CD14-positive monocyte (primary cell): ENCODE data around the gene TTC32. TPM values are rescaled to one million over a fixed set of nuclear protein-coding genes. Genes with fewer than 3 reads are reported as not detected.

ENCODE experiments used
- DNase-seq, 3 donors: peaks; one replicate each; pipeline ENCODE4 v3.0.0-alpha.2; 2011 to 2022
- H2AFZ ChIP-seq: 2 replicates; pipeline ENCODE4 v1.6.0; 2012; ENCODE audit warnings: mild to moderate bottlenecking, low read depth, low read length, inconsistent platforms; ENCODE audit not compliant: insufficient read depth, poor library complexity, severe bottlenecking
- H3K27ac ChIP-seq, 2 donors: 1 replicate in 1 of 2; 2 replicates in 1 of 2; pipeline ENCODE4 v1.5.1; 2012 to 2013; ENCODE audit warnings: low read length in 2 of 2, control low read depth in 1 of 2, inconsistent platforms in 1 of 2, low read depth in 1 of 2, mild to moderate bottlenecking in 1 of 2
- H3K27me3 ChIP-seq, 2 donors: one replicate each; pipeline versions ENCODE4 v1.6.0 to v1.6.1; 2011 to 2013; ENCODE audit warnings: low read length in 2 of 2; ENCODE audit not compliant: control insufficient read depth in 2 of 2, insufficient read depth in 2 of 2
- H3K36me3 ChIP-seq, 2 donors: replicated peaks in 1 of 2; 1 replicate in 1 of 2; 2 replicates in 1 of 2; pipeline versions ENCODE4 v1.5.1 to v1.6.1; 2012 to 2013; ENCODE audit warnings: low read length in 2 of 2, control low read depth in 1 of 2, inconsistent platforms in 1 of 2, mild to moderate bottlenecking in 1 of 2; ENCODE audit not compliant: insufficient read depth in 2 of 2, control insufficient read depth in 1 of 2
- H3K4me1 ChIP-seq, 2 donors: 1 replicate in 1 of 2; 2 replicates in 1 of 2; pipeline versions ENCODE4 v1.5.1 to v1.6.1; 2012 to 2013; ENCODE audit warnings: low read length in 2 of 2, control low read depth in 1 of 2, inconsistent platforms in 1 of 2, mild to moderate bottlenecking in 1 of 2, moderate library complexity in 1 of 2; ENCODE audit not compliant: insufficient read depth in 2 of 2, control insufficient read depth in 1 of 2
- H3K4me2 ChIP-seq: replicated peaks from 2 replicates; pipeline ENCODE3; 2012; ENCODE audit warnings: low read length, moderate library complexity, mild to moderate bottlenecking; ENCODE audit not compliant: poor library complexity, severe bottlenecking; ENCODE audit errors: extremely low read depth
- H3K4me3 ChIP-seq, 3 experiments: fragments of 200-600 bp in 1 of 3; sonication (generic) in 1 of 3; replicated peaks in 1 of 3; 1 replicate in 2 of 3; 2 replicates in 1 of 3; pipeline ENCODE4 v1.5.1; 2011 to 2013; ENCODE audit warnings: low read length in 3 of 3, mild to moderate bottlenecking in 3 of 3, control low read depth in 2 of 3, low read depth in 2 of 3, inconsistent platforms in 1 of 3, moderate library complexity in 1 of 3
- H3K79me2 ChIP-seq: 2 replicates; pipeline ENCODE4 v1.6.0; 2012; ENCODE audit warnings: mild to moderate bottlenecking, control low read depth, inconsistent platforms, low read length, moderate library complexity; ENCODE audit not compliant: insufficient read depth
- H3K9ac ChIP-seq: 2 replicates; pipeline ENCODE4 v1.6.0; 2017; ENCODE audit warnings: low read length, mild to moderate bottlenecking; ENCODE audit not compliant: insufficient read depth, poor library complexity, severe bottlenecking
- H3K9me3 ChIP-seq, 2 donors: replicated peaks in 1 of 2; 1 replicate in 1 of 2; 2 replicates in 1 of 2; pipeline versions ENCODE4 v1.5.1 to v1.6.1; 2012 to 2013; ENCODE audit warnings: low read length in 2 of 2, control low read depth in 1 of 2; ENCODE audit not compliant: control insufficient read depth in 1 of 2, insufficient read depth in 1 of 2
- H4K20me1 ChIP-seq: 2 replicates; pipeline ENCODE4 v1.6.0; 2012; ENCODE audit warnings: mild to moderate bottlenecking, low read length, control low read depth, moderate library complexity; ENCODE audit not compliant: insufficient read depth
- H3K27ac Mint-ChIP-seq, 7 donors: one replicate each; pipeline ENCODE4 v1.8.0; 2020; ENCODE audit warnings: mild to moderate bottlenecking in 7 of 7, mixed read lengths in 7 of 7, moderate library complexity in 6 of 7, inconsistent platforms in 2 of 7
- H3K27me3 Mint-ChIP-seq, 3 donors: one replicate each; pipeline ENCODE4 v1.8.0; 2021 to 2022; ENCODE audit warnings: low read depth in 3 of 3, mild to moderate bottlenecking in 3 of 3, mixed read lengths in 3 of 3, moderate library complexity in 3 of 3, inconsistent platforms in 1 of 3
- H3K36me3 Mint-ChIP-seq, 2 donors: one replicate each; pipeline ENCODE4 v1.8.0; 2020; ENCODE audit warnings: mixed read lengths in 2 of 2, inconsistent platforms in 1 of 2, mild to moderate bottlenecking in 1 of 2
- H3K4me1 Mint-ChIP-seq: one replicate; pipeline ENCODE4 v1.8.0; 2020; ENCODE audit warnings: mild to moderate bottlenecking, mixed read lengths
- H3K4me3 Mint-ChIP-seq, 2 donors: one replicate each; pipeline ENCODE4 v1.8.0; 2020; ENCODE audit warnings: mild to moderate bottlenecking in 2 of 2, mixed read lengths in 2 of 2, moderate library complexity in 1 of 2
- H3K9me3 Mint-ChIP-seq, 7 donors: one replicate each; pipeline ENCODE4 v1.8.0; 2020 to 2022; ENCODE audit warnings: mixed read lengths in 7 of 7, mild to moderate bottlenecking in 6 of 7, moderate library complexity in 6 of 7, inconsistent platforms in 2 of 7
- CTCF ChIP-seq: fragments of 200-600 bp; IDR thresholded peaks from one replicate; pipeline ENCODE4 v1.8.0; 2022; ENCODE audit warnings: antibody characterized with exemption, mild to moderate bottlenecking
- WGBS: methylation state at CpG from one replicate; pipeline ENCODE4 v1.1.5; 2013; ENCODE audit warnings: missing lambda C conversion rate; ENCODE audit not compliant: insufficient coverage; 5-methylcytosine and 5-hydroxymethylcytosine counted together
- intact Hi-C, 2 donors: fragments of 100-400 bp; cut with micrococcal nuclease; formaldehyde crosslinking; loops; one replicate each; pipeline versions ENCODE4 v1.15.0 to v1.15.1; 2023
- polyA plus RNA-seq, 3 donors: library from polyadenylated mRNA; depleted of rRNA in 1 of 3; unstranded in 2 of 3; stranded (reverse) in 1 of 3; fragments of 300-500 nt in 2 of 3; fragments of >200 nt in 1 of 3; fragmentation: Illumina TruSeq in 2 of 3; gene quantifications; 1 replicate in 2 of 3; 2 replicates in 1 of 3; pipeline ENCODE4 v1.2.3, GENCODE V29; 2012 to 2021

TTC32 gene
- polyA plus RNA-seq, 3 donors, result 17.6 to 27.7 (median 20.1) TPM

- no peaks in the 10 kb centered on the region for H3K27me3 Mint-ChIP-seq
- no peaks in the 10 kb centered on the region for H4K20me1 ChIP-seq
- no peaks in the 10 kb centered on the region for H3K36me3 ChIP-seq
- no peak overlapping the region for H3K9ac ChIP-seq
- WGBS, result 83% methylated on average over 1 of the region's 5 CpGs
- H3K4me1 Mint-ChIP-seq, result no peaks in the 10 kb centered on the region
- peaks cover 2 to 11% (median 6%) of the 10 kb centered on the region in 7 donors for H3K9me3 Mint-ChIP-seq
- H3K4me3 ChIP-seq, result no peak overlapping the region
- H3K27ac Mint-ChIP-seq, result no peak overlapping the region
- H3K27me3 ChIP-seq, result no peaks in the 10 kb centered on the region
- H3K9me3 ChIP-seq, result peaks cover 5 to 8% of the 10 kb centered on the region in 2 donors
- intact Hi-C loops, result no loop called here
- H2AFZ ChIP-seq, result no peak overlapping the region
- no peaks in the 10 kb centered on the region for H3K79me2 ChIP-seq
- H3K4me3 Mint-ChIP-seq, result no peak overlapping the region
- DNase-seq, result no peak
- H3K36me3 Mint-ChIP-seq, result peaks cover 7 to 9% of the 10 kb centered on the region in 2 donors
- no peak overlapping the region for H3K4me2 ChIP-seq
- TF ChIP-seq CTCF, result no peak
- H3K27ac ChIP-seq, result no peak overlapping the region
- no peaks in the 10 kb centered on the region for H3K4me1 ChIP-seq
These were observed 31.7 kb upstream of the TTC32 start for GRCh38 chr2:19933351-19933981.

GRCh38 chr2:19932928-19933327 is 31.1 kb upstream of the TTC32 start:
- Histone ChIP-seq H3K4me3 (no peak overlapping the region), H3K79me2 (no peaks in the 10 kb centered on the region), H3K9ac (no peak overlapping the region), H3K27me3 (no peaks in the 10 kb centered on the region), H2AFZ (no peak overlapping the region), H3K9me3 (peaks cover 11 to 14% of the 10 kb centered on the region in 2 donors), H3K4me2 (no peak overlapping the region), H4K20me1 (no peaks in the 10 kb centered on the region), H3K36me3 (no peaks in the 10 kb centered on the region), H3K4me1 (no peaks in the 10 kb centered on the region), H3K27ac (no peak overlapping the region)
- Mint-ChIP-seq H3K4me1 (no peaks in the 10 kb centered on the region), H3K4me3 (no peak overlapping the region), H3K27ac (no peak overlapping the region), H3K36me3 (peaks cover 7 to 9% of the 10 kb centered on the region in 2 donors), H3K9me3 (peaks cover 2 to 16% (median 10%) of the 10 kb centered on the region in 7 donors), H3K27me3 (no peaks in the 10 kb centered on the region)
- no peak for DNase-seq
- no CpG with 5 or more reads among the region's 2 CpGs for WGBS
- no peak for TF ChIP-seq CTCF
- intact Hi-C loops, result no loop called here
